ENCODE results near the gene GSTM1. TPM values are rescaled to one million over a fixed set of nuclear protein-coding genes. Genes with fewer than 3 reads are reported as not detected.

GSTM1 gene
- total and polyA plus RNA-seq, 10 of the 15 experiments (the other 5 are each of a cell fraction or from before 2014, with no cell fraction given): 16.0 to 75.6 (median 46.4) TPM

- Histone ChIP-seq H3K27ac (ENCODE audit: control insufficient read depth, insufficient read depth) (no peak overlapping the region), H3K9me3 (replicated peaks; ENCODE audit: control insufficient read depth, insufficient read depth, low read length) (no peaks in the 10 kb centered on the region; the same call in 2 of the 3 replicates), H3K27me3 (replicated peaks in 1 of 2; ENCODE audit: control insufficient read depth in 2 of 2, insufficient read depth in 2 of 2, low read length in 1 of 2) (peaks cover 12 to 14% of the 10 kb centered on the region in 2 experiments), H3K9ac (ENCODE audit: control insufficient read depth, insufficient read depth, low read length) (0 out of 2 replicates have a peak overlapping the region, but pooled peaks have one; percentile 28), H3K4me1 (ENCODE audit: control insufficient read depth, insufficient read depth, low read length) (no peaks in the 10 kb centered on the region), H3K4me3 (peak overlapping the region; percentile 64; the same call in 1 of the 2 replicates), H2AFZ (ENCODE audit: control insufficient read depth, low read depth, low read length) (peak overlapping the region; percentile 66), H4K20me1 (ENCODE audit: control insufficient read depth, insufficient read depth) (no peaks in the 10 kb centered on the region), H3K4me2 (ENCODE audit: control insufficient read depth, insufficient read depth) (peak overlapping the region; percentile 89), H3K36me3 (ENCODE audit: control insufficient read depth in 2 of 2, insufficient read depth in 2 of 2, low read length in 1 of 2) (no peaks in the 10 kb centered on the region), H3K79me2 (ENCODE audit: control insufficient read depth, insufficient read depth, low read length) (no peaks in the 10 kb centered on the region)
- 11% methylated on average over 81 of the region's 86 CpGs for WGBS (ENCODE audit: insufficient coverage, insufficient replicate concordance, low lambda C conversion rate, missing lambda C conversion rate)
- TF ChIP-seq POLR2A (IDR thresholded peaks at IDR 0.05; ENCODE audit: low read depth, low read length) (peak; percentile 69), NRF1 (conservative IDR thresholded peaks at IDR 0.05; ENCODE audit: low read depth, low read length) (no peak)
- FAIRE-seq: no peak
- in situ Hi-C loops (cut with MboI): no loop called here
- no peak for DNase-seq (ENCODE audit: low read depth, low spot score)
- no peak for ATAC-seq
- CTCF ChIA-PET: no interaction called here
- intact Hi-C loops (cut with micrococcal nuclease; ENCODE audit: unreplicated experiment): no loop called here
- RAD21 ChIA-PET (ENCODE audit: unreplicated experiment): no interaction called here
- no TSS peak for BruUV-seq (replicated peaks)
- SMC1A ChIA-PET (ENCODE audit: uncharacterized antibody, unreplicated experiment): no interaction called here
- POLR2A ChIA-PET: no interaction called here
Observed at GRCh38 chr1:109739738-109740614, 52.4 kb downstream of the GSTM1 start.

- Histone ChIP-seq H4K20me1 (ENCODE audit: control insufficient read depth, insufficient read depth) (no peaks in the 10 kb centered on the region), H3K36me3 (ENCODE audit: control insufficient read depth in 2 of 2, insufficient read depth in 2 of 2, low read length in 1 of 2) (no peaks in the 10 kb centered on the region), H3K27me3 (replicated peaks in 1 of 2; ENCODE audit: control insufficient read depth in 2 of 2, insufficient read depth in 2 of 2, low read length in 1 of 2) (peaks cover 12 to 14% of the 10 kb centered on the region in 2 experiments), H3K9ac (ENCODE audit: control insufficient read depth, insufficient read depth, low read length) (0 out of 2 replicates have a peak within 1 kb of the TSS, but pooled peaks have one; percentile 28), H2AFZ (ENCODE audit: control insufficient read depth, low read depth, low read length) (peak within 1 kb of the TSS; percentile 66), H3K79me2 (ENCODE audit: control insufficient read depth, insufficient read depth, low read length) (no peaks in the 10 kb centered on the region), H3K4me2 (ENCODE audit: control insufficient read depth, insufficient read depth) (peak within 1 kb of the TSS; percentile 89), H3K27ac (ENCODE audit: control insufficient read depth, insufficient read depth) (no peak within 1 kb of the TSS), H3K9me3 (replicated peaks; ENCODE audit: control insufficient read depth, insufficient read depth, low read length) (no peaks in the 10 kb centered on the region; the same call in 2 of the 3 replicates), H3K4me3 (peak within 1 kb of the TSS; percentile 64; the same call in 1 of the 2 replicates), H3K4me1 (ENCODE audit: control insufficient read depth, insufficient read depth, low read length) (no peaks in the 10 kb centered on the region)
- BruUV-seq (replicated peaks): no TSS peak
- in situ Hi-C loops (cut with MboI): no loop called here
- intact Hi-C loops (cut with micrococcal nuclease; ENCODE audit: unreplicated experiment): no loop called here
- no peak for DNase-seq (ENCODE audit: low read depth, low spot score)
- CTCF ChIA-PET: no interaction called here
- ATAC-seq: no peak
- SMC1A ChIA-PET (ENCODE audit: uncharacterized antibody, unreplicated experiment): no interaction called here
- no peak for FAIRE-seq
- RAD21 ChIA-PET (ENCODE audit: unreplicated experiment): no interaction called here
- WGBS (ENCODE audit: insufficient coverage, insufficient replicate concordance, low lambda C conversion rate, missing lambda C conversion rate): 3% methylated on average over 10 of the region's 10 CpGs
- POLR2A ChIA-PET: no interaction called here
- TF ChIP-seq ESRRA (IDR thresholded peaks at IDR 0.05; ENCODE audit: low read length) (no peak), SKIL (IDR thresholded peaks at IDR 0.05; ENCODE audit: low read depth, poor library complexity, severe bottlenecking) (no peak), ZNF592 (IDR thresholded peaks at IDR 0.05) (no peak), CBFB (IDR thresholded peaks at IDR 0.05; ENCODE audit: low read depth) (no peak), POLR2AphosphoS5 (IDR thresholded peaks at IDR 0.05; ENCODE audit: low read length) (no peak), RELA (IDR thresholded peaks at IDR 0.05; ENCODE audit: borderline replicate concordance, partially characterized antibody) (no peak), ZSCAN29 (IDR thresholded peaks at IDR 0.05) (no peak)
Observed at GRCh38 chr1:109740615-109741373, 53.2 kb downstream of the GSTM1 start, which contains the start of gene GSTM3. Gene GSTM3, minus strand, starts transcription at chr1:109741038. Its CDS starts 751 bp downstream, at chr1:109740287.

Measured in GM12878 (cell line).